Activated naive CD8-positive, alpha-beta T cell treated with anti-CD3 and anti-CD28 coated beads, Interleukin-2, amount 50 U/mL, for 16 hours (primary cell): Measurements from ENCODE around the gene ZNF276.
"Not testable (repeated sequence)": the region's sequence is repeated elsewhere in the genome, so short reads cannot be mapped to it uniquely, and the experiment has no call there.

Source experiments
- DNase-seq: peaks from one replicate; pipeline ENCODE4 v3.0.0-alpha.2; 2020; ENCODE audit warnings: low read depth, low spot score

Gene ZNF276

GRCh38 chr16:89720813-89721545 lies at the start of gene ZNF276, which contains the start of gene VPS9D1:
Gene ZNF276, plus strand, starts transcription at chr16:89721537. Its CDS starts 104 bp downstream, at chr16:89721641.
Gene VPS9D1, minus strand, starts transcription at chr16:89720898. Its CDS starts 37 bp downstream, at chr16:89720861.
- DNase-seq = peak; percentile 70

- DNase-seq = not testable (repeated sequence)
These were observed 49.8 kb upstream of the ZNF276 start for GRCh38 chr16:89671565-89671964.

GRCh38 chr16:89672177-89672941 lies 49.0 kb upstream of the ZNF276 start:
- no peak for DNase-seq

- DNase-seq = no peak
These were observed 43.1 kb upstream of the ZNF276 start for GRCh38 chr16:89678258-89678657.

- no peak for DNase-seq
These were observed 35.4 kb upstream of the ZNF276 start for GRCh38 chr16:89685916-89686315.

GRCh38 chr16:89686520-89687091 lies 34.7 kb upstream of the ZNF276 start, which contains the start of gene CDK10:
Gene CDK10, plus strand, starts transcription at chr16:89686689. Its CDS starts 22 bp downstream, at chr16:89686711.
- peak; percentile 62 for DNase-seq

- no peak for DNase-seq
These were observed 34.0 kb upstream of the ZNF276 start for GRCh38 chr16:89687092-89687940.

- no peak for DNase-seq
These were observed 32.9 kb upstream of the ZNF276 start for GRCh38 chr16:89688395-89688794.

- DNase-seq = no peak
These were observed 32.2 kb upstream of the ZNF276 start for GRCh38 chr16:89689142-89689541.

GRCh38 chr16:89689621-89690020 lies 31.7 kb upstream of the ZNF276 start:
- DNase-seq = not testable (repeated sequence)

GRCh38 chr16:89690392-89690901 lies 30.9 kb upstream of the ZNF276 start:
- DNase-seq = no peak

GRCh38 chr16:89691231-89691985 lies 29.9 kb upstream of the ZNF276 start:
- no peak for DNase-seq

GRCh38 chr16:89691986-89692569 lies 29.3 kb upstream of the ZNF276 start:
- DNase-seq = no peak

GRCh38 chr16:89693289-89693731 lies 28.0 kb upstream of the ZNF276 start:
- DNase-seq = no peak

- DNase-seq = no peak
These were observed 27.2 kb upstream of the ZNF276 start for GRCh38 chr16:89693931-89694783.

GRCh38 chr16:89694784-89695085 lies 26.6 kb upstream of the ZNF276 start:
- DNase-seq = not testable (repeated sequence)

- DNase-seq = no peak
These were observed 26.1 kb upstream of the ZNF276 start for GRCh38 chr16:89695086-89695874.
